ENCODE measurements around the gene NIPAL1.

Gene NIPAL1

DNA sequence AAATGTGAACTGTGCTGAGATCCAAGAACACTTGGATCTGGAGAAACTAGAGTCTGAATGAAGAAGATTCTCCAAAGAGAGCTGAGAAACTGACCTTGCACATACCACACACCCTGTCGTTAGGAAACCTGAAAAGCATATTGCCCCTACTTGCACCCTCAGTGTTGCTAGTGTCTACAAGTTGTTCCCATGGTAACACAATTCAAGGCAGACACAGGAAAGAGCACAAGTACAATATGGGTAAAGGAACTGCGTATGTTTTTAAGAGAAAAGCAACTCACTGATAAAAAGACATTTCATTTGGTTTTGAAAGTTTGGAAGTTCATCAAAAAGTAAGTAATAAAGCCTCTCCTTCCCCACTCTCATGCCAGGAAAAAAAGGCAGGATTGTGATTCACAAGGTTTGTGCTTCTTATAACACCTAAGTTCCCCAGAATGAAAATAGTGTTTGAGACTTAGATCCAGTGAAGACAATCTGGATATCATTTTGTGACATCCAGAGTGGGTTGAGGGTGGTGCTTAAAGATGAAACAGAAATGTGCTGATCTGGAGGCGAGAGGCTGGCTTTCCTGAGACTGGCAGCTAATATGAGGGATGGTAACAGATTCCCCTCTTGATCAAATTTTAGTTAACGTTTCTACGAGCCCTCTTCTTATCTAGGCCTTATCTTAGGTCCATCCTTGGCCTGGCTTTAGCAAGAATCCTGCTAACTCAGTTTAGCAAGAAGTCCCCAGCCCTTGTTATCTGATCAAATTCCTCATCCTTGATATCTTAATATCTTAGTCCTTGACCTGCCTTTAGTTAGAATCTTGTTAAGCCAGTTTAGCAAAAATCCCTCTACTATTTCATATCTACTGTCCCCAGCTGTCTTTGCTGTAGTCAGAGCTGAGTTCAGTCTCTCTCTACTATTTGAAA is 42.3 kb downstream of the NIPAL1 start:
- H3K27ac ChIP-seq (ENCODE audit: low read depth, low read length), result no peak overlapping the region
- no peak overlapping the region for H3K4me2 ChIP-seq (ENCODE audit: low read length)
- H3K36me3 ChIP-seq (ENCODE audit: control insufficient read depth, low read length), result no peaks in the 10 kb centered on the region
- TF ChIP-seq EZH2phosphoT487 (IDR thresholded peaks at IDR 0.05; ENCODE audit: borderline replicate concordance, low read length), result no peak
- TF ChIP-seq, protein P1, sequence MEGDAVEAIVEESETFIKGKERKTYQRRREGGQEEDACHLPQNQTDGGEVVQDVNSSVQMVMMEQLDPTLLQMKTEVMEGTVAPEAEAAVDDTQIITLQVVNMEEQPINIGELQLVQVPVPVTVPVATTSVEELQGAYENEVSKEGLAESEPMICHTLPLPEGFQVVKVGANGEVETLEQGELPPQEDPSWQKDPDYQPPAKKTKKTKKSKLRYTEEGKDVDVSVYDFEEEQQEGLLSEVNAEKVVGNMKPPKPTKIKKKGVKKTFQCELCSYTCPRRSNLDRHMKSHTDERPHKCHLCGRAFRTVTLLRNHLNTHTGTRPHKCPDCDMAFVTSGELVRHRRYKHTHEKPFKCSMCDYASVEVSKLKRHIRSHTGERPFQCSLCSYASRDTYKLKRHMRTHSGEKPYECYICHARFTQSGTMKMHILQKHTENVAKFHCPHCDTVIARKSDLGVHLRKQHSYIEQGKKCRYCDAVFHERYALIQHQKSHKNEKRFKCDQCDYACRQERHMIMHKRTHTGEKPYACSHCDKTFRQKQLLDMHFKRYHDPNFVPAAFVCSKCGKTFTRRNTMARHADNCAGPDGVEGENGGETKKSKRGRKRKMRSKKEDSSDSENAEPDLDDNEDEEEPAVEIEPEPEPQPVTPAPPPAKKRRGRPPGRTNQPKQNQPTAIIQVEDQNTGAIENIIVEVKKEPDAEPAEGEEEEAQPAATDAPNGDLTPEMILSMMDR (IDR thresholded peaks at IDR 0.05; ENCODE audit: low read depth, low read length, poor library complexity, severe bottlenecking), result no peak
- no peaks in the 10 kb centered on the region for H3K9me2 ChIP-seq (replicated peaks; ENCODE audit: control insufficient read depth, low read length)
- no peaks in the 10 kb centered on the region for H4K20me1 ChIP-seq (ENCODE audit: control insufficient read depth, insufficient read depth, low read depth, low read length)
- no peak overlapping the region for H3K4me3 ChIP-seq (ENCODE audit: low read length)
- H3F3A ChIP-seq (ENCODE audit: control insufficient read depth, insufficient read depth), result no peaks in the 10 kb centered on the region
- no peaks in the 10 kb centered on the region for H3K9me3 ChIP-seq (ENCODE audit: control insufficient read depth, insufficient read depth, low read length)
- no peaks in the 10 kb centered on the region for H3K79me2 ChIP-seq (ENCODE audit: control insufficient read depth, low read length)
- no peaks in the 10 kb centered on the region for H3K27me3 ChIP-seq (ENCODE audit: control insufficient read depth, low read length)
- no peaks in the 10 kb centered on the region for H3K4me1 ChIP-seq (ENCODE audit: control insufficient read depth, low read length)

DNA sequence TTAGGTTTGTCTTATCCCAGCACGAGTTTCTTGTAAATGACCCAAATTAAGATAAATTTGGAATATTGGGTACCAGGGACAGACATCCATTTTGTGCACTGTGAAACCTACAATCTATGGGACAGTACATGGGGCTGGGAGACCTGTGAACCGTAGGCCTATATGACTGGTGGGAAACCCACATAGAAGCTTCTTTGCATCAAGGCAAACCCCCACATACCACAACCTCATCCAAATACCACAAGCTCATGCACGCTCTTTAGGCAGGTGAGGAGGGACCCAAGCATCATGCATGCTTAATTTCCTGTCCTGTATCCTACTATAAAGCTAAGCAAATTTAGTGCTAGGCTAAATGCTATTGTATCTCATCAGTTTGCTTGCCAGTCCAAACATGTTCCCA is 47.8 kb downstream of the NIPAL1 start:
- H3F3A ChIP-seq (ENCODE audit: control insufficient read depth, insufficient read depth), result no peaks in the 10 kb centered on the region
- no peak overlapping the region for H3K4me3 ChIP-seq (ENCODE audit: low read length)
- H3K9me2 ChIP-seq (replicated peaks; ENCODE audit: control insufficient read depth, low read length), result no peaks in the 10 kb centered on the region
- no peaks in the 10 kb centered on the region for H4K20me1 ChIP-seq (ENCODE audit: control insufficient read depth, insufficient read depth, low read depth, low read length)
- H3K27ac ChIP-seq (ENCODE audit: low read depth, low read length), result no peak overlapping the region
- H3K79me2 ChIP-seq (ENCODE audit: control insufficient read depth, low read length), result no peaks in the 10 kb centered on the region
- no peaks in the 10 kb centered on the region for H3K9me3 ChIP-seq (ENCODE audit: control insufficient read depth, insufficient read depth, low read length)
- no peaks in the 10 kb centered on the region for H3K27me3 ChIP-seq (ENCODE audit: control insufficient read depth, low read length)
- no peak overlapping the region for H3K4me2 ChIP-seq (ENCODE audit: low read length)
- TF ChIP-seq EZH2phosphoT487 (IDR thresholded peaks at IDR 0.05; ENCODE audit: borderline replicate concordance, low read length), result no peak
- TF ChIP-seq, protein P1 (IDR thresholded peaks at IDR 0.05; ENCODE audit: low read depth, low read length, poor library complexity, severe bottlenecking), result no peak
- H3K4me1 ChIP-seq (ENCODE audit: control insufficient read depth, low read length), result no peaks in the 10 kb centered on the region
- H3K36me3 ChIP-seq (ENCODE audit: control insufficient read depth, low read length), result no peaks in the 10 kb centered on the region

DNA sequence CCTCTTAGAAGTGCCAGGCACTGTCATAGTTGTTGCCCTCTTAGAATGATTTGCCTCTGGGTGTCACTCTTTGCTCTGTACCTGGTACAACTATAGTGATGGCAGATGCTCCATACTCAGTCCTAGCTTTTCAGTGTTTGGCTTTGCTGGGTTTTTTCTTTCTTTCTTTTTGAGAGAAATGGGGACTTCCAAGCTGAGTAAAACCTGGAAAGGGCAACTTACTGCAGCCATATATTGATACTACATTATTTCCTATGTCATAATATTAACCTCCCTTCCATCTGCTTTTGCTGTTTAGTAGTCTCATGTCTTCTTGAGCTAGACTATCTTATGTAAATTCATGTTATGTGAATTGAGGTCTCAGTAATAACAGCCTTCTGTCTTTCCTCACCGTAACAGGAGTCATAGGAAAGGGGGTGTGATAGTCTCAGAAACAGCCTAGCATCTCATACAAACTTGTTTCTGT is 49.0 kb downstream of the NIPAL1 start:
- H3K27me3 ChIP-seq (ENCODE audit: control insufficient read depth, low read length), result no peaks in the 10 kb centered on the region
- H4K20me1 ChIP-seq (ENCODE audit: control insufficient read depth, insufficient read depth, low read depth, low read length), result no peaks in the 10 kb centered on the region
- no peak overlapping the region for H3K4me2 ChIP-seq (ENCODE audit: low read length)
- H3K4me1 ChIP-seq (ENCODE audit: control insufficient read depth, low read length), result no peaks in the 10 kb centered on the region
- H3K36me3 ChIP-seq (ENCODE audit: control insufficient read depth, low read length), result no peaks in the 10 kb centered on the region
- H3K9me2 ChIP-seq (replicated peaks; ENCODE audit: control insufficient read depth, low read length), result no peaks in the 10 kb centered on the region
- H3K79me2 ChIP-seq (ENCODE audit: control insufficient read depth, low read length), result no peaks in the 10 kb centered on the region
- no peaks in the 10 kb centered on the region for H3F3A ChIP-seq (ENCODE audit: control insufficient read depth, insufficient read depth)
- TF ChIP-seq EZH2phosphoT487 (IDR thresholded peaks at IDR 0.05; ENCODE audit: borderline replicate concordance, low read length), result no peak
- TF ChIP-seq, protein P1 (IDR thresholded peaks at IDR 0.05; ENCODE audit: low read depth, low read length, poor library complexity, severe bottlenecking), result no peak
- no peak overlapping the region for H3K4me3 ChIP-seq (ENCODE audit: low read length)
- no peak overlapping the region for H3K27ac ChIP-seq (ENCODE audit: low read depth, low read length)
- no peaks in the 10 kb centered on the region for H3K9me3 ChIP-seq (ENCODE audit: control insufficient read depth, insufficient read depth, low read length)

Data from DOHH2 (cell line).